Transverse colon (tissue), 4 donors: ENCODE measurements around the gene MSH2. TPM values are rescaled to one million over a fixed set of nuclear protein-coding genes. Genes with fewer than 3 reads are reported as not detected.
"Not testable (repeated sequence)": the region's sequence is repeated elsewhere in the genome, so short reads cannot be mapped to it uniquely, and the experiment has no call there.

Experiments used
- DNase-seq: peaks from one replicate; pipeline ENCODE4 v3.0.0-alpha.2; 2019
- H3K27ac ChIP-seq, 4 donors: fragments of 200-600 bp; sonication (generic); 2 replicates each; pipeline ENCODE4 v1.5.1; 2016 to 2018; ENCODE audit warnings: inconsistent platforms in 4 of 4
- H3K27me3 ChIP-seq: fragments of 200-600 bp; sonication (generic); 2 replicates; pipeline ENCODE4 v1.5.1; 2017; ENCODE audit warnings: inconsistent platforms
- H3K36me3 ChIP-seq, 4 donors: fragments of 200-600 bp; sonication (generic); 2 replicates each; pipeline ENCODE4 v1.5.1; 2017 to 2019; ENCODE audit warnings: inconsistent platforms in 4 of 4
- H3K4me1 ChIP-seq, 4 donors: fragments of 200-600 bp; sonication (generic); 2 replicates each; pipeline ENCODE4 v1.5.1; 2017 to 2020; ENCODE audit warnings: inconsistent platforms in 4 of 4
- H3K4me3 ChIP-seq, 4 donors: fragments of 200-600 bp; sonication (generic); 1 replicate in 1 of 4; 2 replicates in 3 of 4; pipeline versions ENCODE4 v1.5.1 to v1.6.1; 2017 to 2019; ENCODE audit warnings: inconsistent platforms in 4 of 4
- H3K9me3 ChIP-seq, 2 donors: fragments of 200-600 bp; sonication (generic); 2 replicates each; pipeline ENCODE4 v1.5.1; 2017 to 2019; ENCODE audit warnings: inconsistent platforms in 2 of 2
- EP300 ChIP-seq: sonication (generic); formaldehyde crosslinking; IDR thresholded peaks from one replicate; pipeline ENCODE4 v1.6.1; 2017; ENCODE audit warnings: antibody characterized with exemption, low read depth
- POLR2A ChIP-seq: fragments of 450-650 bp; IDR thresholded peaks from one replicate; pipeline ENCODE4 v1.6.1; 2016; ENCODE audit warnings: antibody characterized with exemption, mild to moderate bottlenecking, moderate library complexity
- POLR2AphosphoS5 ChIP-seq, 3 donors: sonication (generic); formaldehyde crosslinking; IDR thresholded peaks; one replicate each; pipeline ENCODE4 v1.6.1; 2016; ENCODE audit warnings: antibody characterized with exemption in 3 of 3
- WGBS, 2 donors: methylation state at CpG; one replicate each; pipeline ENCODE4 v1.1.5; 2018; ENCODE audit warnings: low coverage in 1 of 2; 5-methylcytosine and 5-hydroxymethylcytosine counted together
- in situ Hi-C, 4 donors: fragments of 200-750 bp; cut with MboI; loops; one replicate each; pipeline versions ENCODE4 v1.15.0 to v1.15.1; 2017; ENCODE audit warnings: low sequenced_read_pairs in 3 of 4, low pct_ligation_motif_present in 1 of 4, low pct_unique_long_range_greater_than_20kb in 1 of 4
- intact Hi-C: fragments of 100-400 bp; cut with DNase I; formaldehyde crosslinking; loops from one replicate; pipeline ENCODE4 v1.15.1; 2023; ENCODE audit warnings: low total_unique reads
- total RNA-seq, 4 donors: library from RNA; depleted of rRNA; stranded (reverse); fragments of >200 nt; gene quantifications; one replicate each; pipeline ENCODE4 v1.1.0, GENCODE V29; 2016
- TF ChIP-seq, protein P1 (sequence below), 5 experiments: fragments of 200-600 bp in 3 of 5; fragments of 450-650 bp in 2 of 5; sonication (generic) in 3 of 5; IDR thresholded peaks; 1 replicate in 2 of 5; 2 replicates in 3 of 5; pipeline ENCODE4 v1.5.1; 2016 to 2017; ENCODE audit warnings: antibody characterized with exemption in 5 of 5, inconsistent platforms in 3 of 5, mild to moderate bottlenecking in 2 of 5, moderate library complexity in 1 of 5

The MSH2 gene
- total RNA-seq, 4 donors from 2014 or later = 3.0 to 10.8 (median 5.0) TPM

DNA sequence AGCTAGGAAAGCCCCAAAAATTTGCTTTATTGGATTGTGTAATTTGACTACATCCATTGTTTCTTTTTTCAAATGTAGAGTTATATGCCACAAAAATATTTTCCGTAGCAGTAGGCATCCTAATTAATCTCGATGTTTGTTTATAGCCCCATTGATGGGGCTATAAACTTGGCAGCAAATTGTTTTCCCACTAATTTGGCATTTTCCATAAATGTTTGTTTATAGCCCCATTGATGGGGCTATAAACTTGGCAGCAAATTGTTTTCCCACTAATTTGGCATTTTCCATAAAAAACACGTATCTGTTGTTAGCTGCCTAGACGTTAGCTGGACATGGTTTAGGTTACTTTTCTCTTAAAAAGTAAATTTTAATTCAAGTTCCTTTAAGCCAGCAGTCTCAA lies 23.8 kb downstream of the MSH2 start:
- Histone ChIP-seq H3K36me3 (peaks cover 0 to 19% (median 4%) of the 10 kb centered on the region in 4 donors), H3K4me1 (no peaks in the 10 kb centered on the region), H3K27me3 (no peaks in the 10 kb centered on the region), H3K27ac (no peak overlapping the region), H3K9me3 (no peaks in the 10 kb centered on the region), H3K4me3 (no peak overlapping the region)
- WGBS, 2 donors = 73 to 80% methylated on average over 4 of the region's 4 CpGs
- TF ChIP-seq, protein P1, sequence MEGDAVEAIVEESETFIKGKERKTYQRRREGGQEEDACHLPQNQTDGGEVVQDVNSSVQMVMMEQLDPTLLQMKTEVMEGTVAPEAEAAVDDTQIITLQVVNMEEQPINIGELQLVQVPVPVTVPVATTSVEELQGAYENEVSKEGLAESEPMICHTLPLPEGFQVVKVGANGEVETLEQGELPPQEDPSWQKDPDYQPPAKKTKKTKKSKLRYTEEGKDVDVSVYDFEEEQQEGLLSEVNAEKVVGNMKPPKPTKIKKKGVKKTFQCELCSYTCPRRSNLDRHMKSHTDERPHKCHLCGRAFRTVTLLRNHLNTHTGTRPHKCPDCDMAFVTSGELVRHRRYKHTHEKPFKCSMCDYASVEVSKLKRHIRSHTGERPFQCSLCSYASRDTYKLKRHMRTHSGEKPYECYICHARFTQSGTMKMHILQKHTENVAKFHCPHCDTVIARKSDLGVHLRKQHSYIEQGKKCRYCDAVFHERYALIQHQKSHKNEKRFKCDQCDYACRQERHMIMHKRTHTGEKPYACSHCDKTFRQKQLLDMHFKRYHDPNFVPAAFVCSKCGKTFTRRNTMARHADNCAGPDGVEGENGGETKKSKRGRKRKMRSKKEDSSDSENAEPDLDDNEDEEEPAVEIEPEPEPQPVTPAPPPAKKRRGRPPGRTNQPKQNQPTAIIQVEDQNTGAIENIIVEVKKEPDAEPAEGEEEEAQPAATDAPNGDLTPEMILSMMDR (IDR thresholded peaks at IDR 0.05) = no peak
- TF ChIP-seq POLR2A (no peak), POLR2AphosphoS5 (IDR thresholded peaks at IDR 0.05) (no peak), EP300 (no peak)
- DNase-seq = no peak
- in situ Hi-C loops (loop anchor here in 1 of 4 donors (25.0 kb wide), 1 partner anchor 986 kb away; no protein-coding TSS in a partner anchor), intact Hi-C loops (no loop called here)

DNA sequence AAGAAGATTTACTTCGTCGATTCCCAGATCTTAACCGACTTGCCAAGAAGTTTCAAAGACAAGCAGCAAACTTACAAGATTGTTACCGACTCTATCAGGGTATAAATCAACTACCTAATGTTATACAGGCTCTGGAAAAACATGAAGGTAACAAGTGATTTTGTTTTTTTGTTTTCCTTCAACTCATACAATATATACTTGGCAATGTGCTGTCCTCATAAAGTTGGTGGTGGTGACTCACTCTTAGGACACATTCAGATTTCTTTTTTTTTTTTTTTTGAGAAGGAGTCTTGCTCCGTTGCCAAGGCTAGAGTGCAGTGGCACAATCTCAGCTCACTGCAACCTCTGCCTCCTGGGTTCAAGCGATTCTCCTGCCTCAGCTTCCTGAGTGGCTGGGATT lies 26.8 kb downstream of the MSH2 start:
- intact Hi-C loops = no loop called here
- 93 to 98% methylated on average over 4 to 6 of the region's 6 CpGs for WGBS, 2 donors

DNA sequence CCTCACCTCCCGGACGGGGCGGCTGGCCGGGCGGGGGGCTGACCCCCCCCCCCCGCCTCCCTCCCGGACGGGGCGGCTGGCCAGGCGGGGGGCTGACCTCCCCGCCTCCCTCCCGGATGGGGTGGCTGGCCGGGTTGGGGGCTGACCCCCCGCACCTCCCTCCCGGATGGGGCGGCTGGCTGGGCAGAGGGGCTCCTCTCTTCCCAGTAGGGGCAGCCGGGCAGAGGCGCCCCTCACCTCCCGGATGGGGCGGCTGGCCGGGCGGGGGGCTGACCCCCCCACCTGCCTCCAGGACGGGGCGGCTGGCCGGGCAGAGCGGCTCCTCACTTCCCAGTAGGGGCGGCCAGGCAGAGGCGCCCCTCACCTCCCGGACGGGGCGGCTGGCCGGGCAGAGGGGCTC lies 30.1 kb downstream of the MSH2 start:
- intact Hi-C loops, H3K27ac ChIP-seq, H3K4me3 ChIP-seq, H3K9me3 ChIP-seq, H3K4me1 ChIP-seq, DNase-seq, H3K27me3 ChIP-seq: not testable (repeated sequence)
- peaks cover 0 to 19% (median 4%) of the 10 kb centered on the region in 4 donors for H3K36me3 ChIP-seq
- no CpG with 5 or more reads among the region's 32 CpGs for WGBS, 2 donors
- in situ Hi-C loops = loop anchor here in 2 of 4 donors (10.0 to 25.0 kb wide), 2 partner anchors 332 to 979 kb away; no protein-coding TSS in a partner anchor

More for the DNA sequence above, 26.8 kb downstream of the MSH2 start:
- Histone ChIP-seq H3K27ac (no peak overlapping the region), H3K9me3 (no peaks in the 10 kb centered on the region), H3K27me3 (no peaks in the 10 kb centered on the region), H3K4me1 (no peaks in the 10 kb centered on the region), H3K4me3 (no peak overlapping the region), H3K36me3 (peaks cover 0 to 19% (median 4%) of the 10 kb centered on the region in 4 donors)
- in situ Hi-C loops = loop anchor here in 2 of 4 donors (10.0 to 25.0 kb wide), 2 partner anchors 335 to 983 kb away; no protein-coding TSS in a partner anchor
- TF ChIP-seq EP300 = no peak
- TF ChIP-seq POLR2AphosphoS5 (IDR thresholded peaks at IDR 0.05) = no peak
- no peak for TF ChIP-seq POLR2A
- TF ChIP-seq, protein P1 (IDR thresholded peaks at IDR 0.05) = no peak
- no peak for DNase-seq

DNA sequence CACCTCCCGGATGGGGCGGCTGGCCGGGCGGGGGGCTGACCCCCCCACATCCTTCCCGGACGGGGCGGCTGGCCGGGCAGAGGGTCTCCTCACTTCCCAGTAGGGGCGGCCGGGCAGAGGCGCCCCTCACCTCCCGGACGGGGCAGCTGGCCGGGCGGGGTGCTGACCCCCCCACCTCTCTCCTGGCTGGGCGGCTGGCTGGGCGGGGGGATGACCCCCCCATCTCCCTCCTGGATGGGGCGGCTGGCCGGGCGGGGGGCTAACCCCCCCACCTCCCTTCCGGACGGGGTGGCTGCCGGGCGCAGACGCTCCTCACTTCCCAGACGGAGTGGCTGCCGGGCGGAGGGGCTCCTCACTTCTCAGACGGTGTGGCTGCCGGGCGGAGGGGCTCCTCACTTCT lies 30.5 kb downstream of the MSH2 start:
- H3K4me3 ChIP-seq, H3K4me1 ChIP-seq, H3K27ac ChIP-seq, intact Hi-C loops, H3K9me3 ChIP-seq, H3K27me3 ChIP-seq, DNase-seq: not testable (repeated sequence)
- in situ Hi-C loops = loop anchor here in 2 of 4 donors (10.0 to 25.0 kb wide), 2 partner anchors 331 to 979 kb away; no protein-coding TSS in a partner anchor
- peaks cover 0 to 19% (median 4%) of the 10 kb centered on the region in 4 donors for H3K36me3 ChIP-seq
- WGBS, 2 donors = no CpG with 5 or more reads among the region's 31 CpGs

DNA sequence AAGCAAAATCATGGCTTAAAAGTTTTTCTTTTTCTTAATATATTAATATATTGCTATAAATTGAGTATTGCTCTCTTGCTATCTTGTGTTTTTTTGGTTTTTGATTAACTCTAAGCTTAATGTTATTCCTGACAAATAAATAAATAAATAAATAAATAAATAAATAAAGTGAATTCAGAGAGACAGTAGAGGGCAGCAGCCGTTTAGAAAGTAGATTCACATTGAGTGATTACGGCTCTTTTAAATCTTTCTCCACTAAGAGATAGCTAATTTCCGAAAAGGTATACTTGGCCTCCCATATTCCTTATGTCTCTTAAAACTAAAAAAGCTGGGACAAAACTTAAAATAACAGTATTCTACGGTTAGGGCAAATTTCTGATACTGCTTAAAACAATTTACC lies 34.3 kb downstream of the MSH2 start:
- intact Hi-C loops = loop anchor here (5.0 kb wide), 1 partner anchor 330 kb away; no protein-coding TSS in a partner anchor
- H3K4me1 ChIP-seq = no peaks in the 10 kb centered on the region
- WGBS, 2 donors = 58 to 59% methylated on average over 4 of the region's 4 CpGs
- H3K4me3 ChIP-seq = no peak overlapping the region
- no peaks in the 10 kb centered on the region for H3K36me3 ChIP-seq
- no peak for DNase-seq
- no peak for TF ChIP-seq POLR2A
- TF ChIP-seq, protein P1 (IDR thresholded peaks at IDR 0.05) = peak in 4 of 5 experiments; percentile 27 to 31 (median 30)
- in situ Hi-C loops = loop anchor here in 2 of 4 donors (10.0 to 25.0 kb wide), 2 partner anchors 328 to 975 kb away; no protein-coding TSS in a partner anchor
- H3K9me3 ChIP-seq = no peaks in the 10 kb centered on the region
- H3K27ac ChIP-seq = no peak overlapping the region
- no peaks in the 10 kb centered on the region for H3K27me3 ChIP-seq
